GM21723 (cell line): ENCODE measurements around the gene CDC34.

Experiments
- ATAC-seq: cut with Tn5 transposase; IDR thresholded peaks from one replicate; pipeline ENCODE4 v1.9.1; 2021; ENCODE audit warnings: mild to moderate bottlenecking, moderate library complexity; ENCODE audit not compliant: unreplicated experiment

CDC34 gene

DNA sequence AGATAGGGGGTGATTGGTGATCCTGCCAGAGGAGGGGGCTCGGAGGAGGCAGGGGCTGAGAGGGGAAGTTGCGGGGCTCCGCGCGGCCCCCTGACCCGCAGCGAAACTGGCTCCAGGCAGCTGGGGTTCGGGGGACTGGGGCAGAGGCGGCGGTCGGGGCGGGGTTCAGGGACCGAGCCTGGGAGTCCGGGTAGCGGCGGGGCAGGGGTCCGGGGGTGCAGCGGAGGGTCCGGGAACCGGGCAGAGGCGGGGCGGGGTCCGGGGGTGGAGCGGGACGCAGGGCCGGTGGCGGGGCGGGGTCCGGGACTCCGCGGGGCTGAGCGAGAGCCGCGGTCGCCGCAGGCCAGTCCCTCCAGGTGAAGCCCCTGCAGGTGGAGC lies 34.1 kb upstream of the CDC34 start:
- no peak for ATAC-seq

- no peak for ATAC-seq
These were observed 33.6 kb upstream of the CDC34 start for GRCh38 chr19:497869-498510.

DNA sequence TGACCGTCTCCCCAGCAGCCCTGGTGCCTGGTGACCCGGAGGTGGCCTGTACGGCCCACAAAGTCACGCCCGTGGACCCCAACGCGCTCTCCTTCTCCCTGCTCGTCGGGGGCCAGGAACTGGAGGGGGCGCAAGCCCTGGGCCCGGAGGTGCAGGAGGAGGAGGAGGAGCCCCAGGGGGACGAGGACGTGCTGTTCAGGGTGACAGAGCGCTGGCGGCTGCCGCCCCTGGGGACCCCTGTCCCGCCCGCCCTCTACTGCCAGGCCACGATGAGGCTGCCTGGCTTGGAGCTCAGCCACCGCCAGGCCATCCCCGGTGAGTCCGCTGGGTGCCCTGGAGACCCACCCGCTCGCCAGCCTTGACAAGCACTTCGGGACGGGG lies 33.1 kb upstream of the CDC34 start:
- ATAC-seq = no peak

DNA sequence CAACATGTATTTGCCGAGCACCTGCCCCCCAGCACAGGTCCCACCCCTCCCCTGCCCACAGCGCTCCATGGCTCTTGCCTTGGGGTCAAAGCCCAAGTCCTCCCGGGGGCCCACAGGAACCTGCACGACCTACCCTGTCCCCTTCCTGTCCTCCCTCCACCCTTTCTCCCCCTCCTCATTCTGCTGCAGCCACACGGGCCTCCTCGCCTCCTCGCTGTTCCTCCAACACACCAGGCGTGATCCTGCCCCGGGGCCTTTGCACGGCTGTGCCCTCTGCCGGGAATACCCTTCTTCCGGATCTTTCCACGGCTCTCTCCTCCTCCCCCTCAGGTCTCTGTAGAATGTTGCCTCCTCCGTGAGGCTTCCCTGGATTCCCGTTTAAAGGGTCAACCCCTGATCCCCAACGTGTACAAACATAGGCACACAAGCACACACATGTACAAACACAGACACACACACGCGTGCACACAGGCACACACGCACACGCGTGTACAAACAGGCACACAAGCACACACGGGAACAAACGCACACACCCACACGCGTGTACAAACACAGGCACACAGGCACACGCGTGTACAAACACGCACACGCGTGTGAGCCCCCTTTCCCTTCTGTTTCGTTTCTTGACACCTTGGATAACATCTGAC lies 32.5 kb upstream of the CDC34 start:
- ATAC-seq = no peak

DNA sequence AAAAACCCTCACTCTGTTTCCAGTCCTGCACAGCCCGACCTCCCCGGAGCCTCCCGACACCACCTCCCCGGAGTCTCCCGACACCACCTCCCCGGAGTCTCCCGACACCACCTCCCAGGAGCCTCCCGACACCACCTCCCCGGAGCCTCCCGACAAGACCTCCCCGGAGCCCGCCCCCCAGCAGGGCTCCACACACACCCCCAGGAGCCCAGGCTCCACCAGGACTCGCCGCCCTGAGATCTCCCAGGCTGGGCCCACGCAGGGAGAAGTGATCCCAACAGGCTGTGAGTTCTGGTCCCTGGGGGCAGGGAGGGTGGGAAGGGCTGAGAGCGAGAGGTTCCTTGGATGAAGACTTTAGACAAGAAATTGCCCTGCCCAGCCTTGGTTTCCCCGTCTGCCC lies 29.9 kb upstream of the CDC34 start:
- ATAC-seq = no peak

- no peak for ATAC-seq
These were observed 26.9 kb upstream of the CDC34 start for GRCh38 chr19:504616-505015.

- ATAC-seq = peak; percentile 70
These were observed 24.9 kb upstream of the CDC34 start for GRCh38 chr19:506404-507285.

- ATAC-seq = peak; percentile 66
These were observed 24.0 kb upstream of the CDC34 start, which contains the start of gene TPGS1 for GRCh38 chr19:507286-508203. TPGS1 (plus strand) TSS chr19:507497; CDS start chr19:507507, 10 bp downstream.

GRCh38 chr19:508204-509150 lies 23.1 kb upstream of the CDC34 start:
- ATAC-seq = no peak

DNA sequence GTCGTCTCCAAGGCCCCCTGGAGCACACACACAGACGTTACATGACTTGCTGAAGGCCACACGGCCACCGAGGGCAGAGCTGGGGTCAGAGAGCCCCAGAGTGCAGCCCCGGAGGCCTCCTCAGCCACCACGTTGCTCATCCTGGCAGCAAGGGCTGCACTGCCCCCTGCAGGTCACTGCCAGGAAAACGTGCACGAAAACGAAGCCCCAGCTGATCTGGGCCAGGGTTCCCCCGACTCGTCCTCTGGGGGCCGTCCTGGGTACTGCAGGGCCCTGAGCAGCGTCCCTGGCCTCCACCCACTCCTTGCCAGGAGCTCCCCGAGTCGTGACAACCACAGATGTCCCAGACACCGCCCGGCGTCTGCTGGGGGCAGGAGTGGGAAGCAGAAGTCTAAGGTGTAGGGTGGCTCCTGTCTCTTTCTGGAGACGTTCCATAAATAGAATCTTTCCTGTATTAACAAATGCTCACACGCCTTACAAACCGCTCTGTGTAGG lies 20.9 kb upstream of the CDC34 start:
- ATAC-seq = no peak

- no peak for ATAC-seq
These were observed 20.3 kb upstream of the CDC34 start for GRCh38 chr19:511101-511851.

GRCh38 chr19:512547-513365 lies 18.8 kb upstream of the CDC34 start:
- ATAC-seq = no peak

DNA sequence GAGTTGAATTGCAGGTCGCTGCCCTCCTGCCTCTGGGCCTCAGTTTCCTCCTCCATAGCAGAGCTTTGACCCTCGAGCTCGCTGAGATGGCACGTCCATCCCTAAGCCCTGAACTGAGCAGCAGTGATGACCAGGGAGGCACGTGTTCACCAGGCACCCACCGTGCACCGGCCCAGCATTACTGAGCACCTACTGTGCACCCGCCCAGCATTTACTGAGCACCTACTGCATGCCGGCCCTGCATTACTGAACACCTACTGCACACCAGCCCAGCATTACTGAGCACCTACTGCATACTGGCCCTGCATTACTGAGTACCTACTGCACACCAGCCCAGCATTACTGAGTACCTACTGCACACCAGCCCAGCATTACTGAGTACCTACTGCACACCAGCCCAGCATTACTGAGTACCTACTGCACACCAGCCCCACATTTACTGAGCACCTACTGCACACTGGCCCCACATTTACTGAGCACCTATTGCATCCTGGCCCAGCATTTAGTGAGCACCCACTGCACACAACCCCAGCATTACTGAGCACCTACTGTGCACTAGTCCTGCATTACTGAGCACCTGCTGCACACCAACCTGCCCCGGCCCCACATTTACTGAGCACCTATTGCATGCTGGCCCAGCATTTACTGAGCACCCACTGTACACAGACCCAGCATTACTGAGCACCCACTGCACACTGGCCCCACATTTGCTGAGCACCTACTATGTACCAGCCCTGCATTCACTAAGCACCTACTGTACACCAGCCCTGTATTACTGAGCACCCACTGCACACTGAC lies 18.0 kb upstream of the CDC34 start:
- no peak for ATAC-seq

- no peak for ATAC-seq
These were observed 17.3 kb upstream of the CDC34 start for GRCh38 chr19:514166-514663.

GRCh38 chr19:517721-518597 lies 13.6 kb upstream of the CDC34 start:
- ATAC-seq = no peak
